Ishikawa (cell line): ENCODE data around the gene ENPEP.

Source experiments
- CEBPB ChIP-seq: IDR thresholded peaks from 2 replicates; pipeline ENCODE4 v1.6.1; 2012
- CREB1 ChIP-seq: IDR thresholded peaks from 2 replicates; pipeline ENCODE4 v1.6.1; 2012; ENCODE audit warnings: low read depth
- EP300 ChIP-seq: IDR thresholded peaks from 2 replicates; pipeline ENCODE4 v1.6.1; 2012; ENCODE audit warnings: borderline replicate concordance
- FOXM1 ChIP-seq: IDR thresholded peaks from 2 replicates; pipeline ENCODE4 v1.6.1; 2012; ENCODE audit warnings: low read depth, borderline replicate concordance
- RAD21 ChIP-seq: IDR thresholded peaks from 2 replicates; pipeline ENCODE4 v1.6.1; 2012; ENCODE audit warnings: low read depth
- TAF1 ChIP-seq: IDR thresholded peaks from 2 replicates; pipeline ENCODE4 v1.6.1; 2012; ENCODE audit warnings: low read depth, mild to moderate bottlenecking
- TCF12 ChIP-seq: IDR thresholded peaks from 2 replicates; pipeline ENCODE4 v1.6.1; 2012; ENCODE audit warnings: low read depth
- YY1 ChIP-seq: IDR thresholded peaks from 2 replicates; pipeline ENCODE4 v1.6.1; 2012; ENCODE audit warnings: low read depth
- TF ChIP-seq, protein P1 (sequence below): IDR thresholded peaks from 2 replicates; pipeline ENCODE4 v1.6.1; 2012
- TF ChIP-seq, protein P2 (sequence below): IDR thresholded peaks from 2 replicates; pipeline ENCODE4 v1.6.1; 2012; ENCODE audit warnings: low read depth, mild to moderate bottlenecking
- TF ChIP-seq, protein P3 (sequence below): IDR thresholded peaks from 2 replicates; pipeline ENCODE4 v1.6.1; 2012

DNA sequence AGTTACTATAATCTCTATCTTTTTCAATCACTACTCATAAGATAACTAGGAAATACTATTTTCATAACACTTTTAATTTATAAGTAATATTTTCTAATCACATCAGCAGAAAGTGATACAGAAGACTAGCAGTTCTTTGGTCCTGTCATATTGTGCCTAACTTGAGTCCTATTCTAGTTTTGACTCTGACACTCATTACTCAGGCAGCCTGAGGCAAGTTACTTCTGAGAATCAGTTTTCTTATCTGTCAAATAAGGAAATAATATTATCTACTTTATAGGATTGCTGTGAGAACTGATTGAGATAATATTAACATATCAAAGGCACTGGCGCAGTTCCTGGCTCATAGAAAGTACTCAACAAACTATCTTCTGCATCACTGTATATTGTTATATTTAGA lies 129.1 kb downstream of the ENPEP start:
- TF ChIP-seq CEBPB (no peak), FOXM1 (no peak), TAF1 (no peak), EP300 (no peak), CREB1 (no peak), RAD21 (no peak), YY1 (no peak), TCF12 (no peak)
- TF ChIP-seq, protein P1, sequence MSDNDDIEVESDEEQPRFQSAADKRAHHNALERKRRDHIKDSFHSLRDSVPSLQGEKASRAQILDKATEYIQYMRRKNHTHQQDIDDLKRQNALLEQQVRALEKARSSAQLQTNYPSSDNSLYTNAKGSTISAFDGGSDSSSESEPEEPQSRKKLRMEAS = no peak
- TF ChIP-seq, protein P2, sequence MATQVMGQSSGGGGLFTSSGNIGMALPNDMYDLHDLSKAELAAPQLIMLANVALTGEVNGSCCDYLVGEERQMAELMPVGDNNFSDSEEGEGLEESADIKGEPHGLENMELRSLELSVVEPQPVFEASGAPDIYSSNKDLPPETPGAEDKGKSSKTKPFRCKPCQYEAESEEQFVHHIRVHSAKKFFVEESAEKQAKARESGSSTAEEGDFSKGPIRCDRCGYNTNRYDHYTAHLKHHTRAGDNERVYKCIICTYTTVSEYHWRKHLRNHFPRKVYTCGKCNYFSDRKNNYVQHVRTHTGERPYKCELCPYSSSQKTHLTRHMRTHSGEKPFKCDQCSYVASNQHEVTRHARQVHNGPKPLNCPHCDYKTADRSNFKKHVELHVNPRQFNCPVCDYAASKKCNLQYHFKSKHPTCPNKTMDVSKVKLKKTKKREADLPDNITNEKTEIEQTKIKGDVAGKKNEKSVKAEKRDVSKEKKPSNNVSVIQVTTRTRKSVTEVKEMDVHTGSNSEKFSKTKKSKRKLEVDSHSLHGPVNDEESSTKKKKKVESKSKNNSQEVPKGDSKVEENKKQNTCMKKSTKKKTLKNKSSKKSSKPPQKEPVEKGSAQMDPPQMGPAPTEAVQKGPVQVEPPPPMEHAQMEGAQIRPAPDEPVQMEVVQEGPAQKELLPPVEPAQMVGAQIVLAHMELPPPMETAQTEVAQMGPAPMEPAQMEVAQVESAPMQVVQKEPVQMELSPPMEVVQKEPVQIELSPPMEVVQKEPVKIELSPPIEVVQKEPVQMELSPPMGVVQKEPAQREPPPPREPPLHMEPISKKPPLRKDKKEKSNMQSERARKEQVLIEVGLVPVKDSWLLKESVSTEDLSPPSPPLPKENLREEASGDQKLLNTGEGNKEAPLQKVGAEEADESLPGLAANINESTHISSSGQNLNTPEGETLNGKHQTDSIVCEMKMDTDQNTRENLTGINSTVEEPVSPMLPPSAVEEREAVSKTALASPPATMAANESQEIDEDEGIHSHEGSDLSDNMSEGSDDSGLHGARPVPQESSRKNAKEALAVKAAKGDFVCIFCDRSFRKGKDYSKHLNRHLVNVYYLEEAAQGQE = no peak
- TF ChIP-seq, protein P3, sequence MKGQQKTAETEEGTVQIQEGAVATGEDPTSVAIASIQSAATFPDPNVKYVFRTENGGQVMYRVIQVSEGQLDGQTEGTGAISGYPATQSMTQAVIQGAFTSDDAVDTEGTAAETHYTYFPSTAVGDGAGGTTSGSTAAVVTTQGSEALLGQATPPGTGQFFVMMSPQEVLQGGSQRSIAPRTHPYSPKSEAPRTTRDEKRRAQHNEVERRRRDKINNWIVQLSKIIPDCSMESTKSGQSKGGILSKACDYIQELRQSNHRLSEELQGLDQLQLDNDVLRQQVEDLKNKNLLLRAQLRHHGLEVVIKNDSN = no peak
